HG03457 (cell line): ENCODE results near the gene CNTNAP4.

ENCODE experiments used
- ATAC-seq: cut with Tn5 transposase; IDR thresholded peaks from one replicate; pipeline ENCODE4 v1.9.1; 2021; ENCODE audit warnings: moderate number of reproducible peaks; ENCODE audit not compliant: unreplicated experiment

CNTNAP4 gene

DNA sequence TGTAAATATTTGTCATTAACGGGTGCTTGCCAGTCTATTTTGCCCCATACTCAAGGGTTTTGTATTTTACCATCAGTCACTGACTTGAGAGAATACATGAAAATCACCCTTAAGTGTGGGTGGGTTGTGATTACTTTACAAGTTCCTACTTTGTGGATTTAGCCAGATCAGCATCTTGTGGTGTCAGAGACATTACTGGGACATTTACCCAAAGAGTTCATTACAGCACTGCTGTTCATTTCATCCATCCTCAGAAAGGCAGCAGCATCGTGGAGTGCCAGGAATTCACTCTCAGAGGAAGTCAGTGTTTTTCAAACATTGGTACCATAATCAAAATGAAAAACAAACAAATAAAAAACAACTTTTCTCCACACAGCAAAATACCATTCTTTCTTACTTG is 110.8 kb downstream of the CNTNAP4 start:
- no peak for ATAC-seq

DNA sequence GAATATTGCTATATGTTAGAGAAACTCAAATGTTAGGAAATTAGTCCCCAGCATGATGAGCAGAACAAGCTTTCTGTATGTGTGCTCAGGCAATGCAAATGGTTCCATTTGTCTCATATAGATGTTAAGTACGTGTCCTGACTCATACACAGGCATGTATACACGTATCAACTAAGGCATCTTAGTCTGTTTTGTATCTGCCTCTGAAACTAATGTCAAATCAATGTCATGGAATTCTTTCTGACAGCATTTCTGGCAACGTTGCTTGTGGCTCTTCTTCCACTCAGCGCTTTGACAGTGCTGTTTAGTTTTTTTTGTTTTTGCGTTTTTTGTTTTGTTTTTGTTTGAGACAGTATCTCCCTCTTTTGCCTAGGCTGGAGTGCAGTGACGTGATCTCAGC is 111.9 kb downstream of the CNTNAP4 start:
- ATAC-seq: no peak

DNA sequence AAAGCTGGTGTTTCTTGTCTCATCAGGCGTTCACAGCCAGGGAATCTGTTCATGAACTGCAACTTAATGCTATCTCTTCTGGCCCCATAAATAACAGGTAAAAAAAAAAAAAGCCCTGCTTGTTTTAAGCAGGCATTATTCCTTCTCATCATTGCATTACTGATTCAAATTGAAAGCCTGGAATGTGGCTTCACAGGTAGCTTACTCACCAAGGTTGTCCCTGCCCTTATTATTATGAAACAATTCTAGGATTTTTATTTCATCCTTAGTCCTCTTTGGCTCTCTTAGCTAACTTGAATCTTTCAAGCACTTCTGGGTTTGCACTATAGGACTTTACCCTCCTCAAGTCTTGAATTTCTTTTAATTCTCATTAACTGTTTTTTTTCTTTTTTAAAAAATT is 113.3 kb downstream of the CNTNAP4 start:
- no peak for ATAC-seq

DNA sequence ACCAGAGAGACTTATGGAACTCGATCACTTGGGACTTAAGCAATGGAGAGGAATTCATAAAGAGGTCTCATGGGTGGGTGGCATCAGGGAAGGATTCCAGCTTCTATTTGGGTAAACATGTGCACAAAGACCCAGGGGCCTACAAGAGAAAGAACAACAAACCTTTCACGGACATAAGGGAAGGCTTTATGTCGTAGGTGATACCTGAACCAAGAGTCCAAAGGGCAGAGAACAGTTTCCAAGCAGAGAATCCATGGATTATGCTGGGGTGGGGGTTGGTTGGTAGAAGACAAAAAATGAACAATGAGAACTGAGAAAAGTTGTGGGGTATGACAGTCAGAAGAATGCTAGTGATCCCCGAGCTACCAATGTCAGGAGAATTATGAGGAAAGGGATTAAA is 119.8 kb downstream of the CNTNAP4 start:
- no peak for ATAC-seq

DNA sequence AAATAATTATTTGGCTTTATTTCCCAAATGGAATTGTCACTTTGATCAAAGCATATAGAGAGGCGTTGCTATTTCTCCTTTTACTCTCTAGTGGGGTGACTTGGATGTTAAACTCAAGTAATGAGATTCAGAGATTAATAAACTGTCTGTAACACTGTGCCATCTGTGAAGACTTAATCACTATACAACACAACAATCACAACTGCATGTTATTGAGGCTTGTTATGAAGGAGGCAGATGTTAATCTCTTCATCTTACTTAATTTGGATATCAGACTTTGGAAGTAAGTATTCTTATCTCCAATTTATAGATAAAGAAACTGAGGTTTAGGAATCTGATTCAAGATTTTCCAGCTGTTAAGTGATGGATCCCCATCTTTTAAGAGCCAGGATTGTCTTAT is 132.5 kb downstream of the CNTNAP4 start:
- no peak for ATAC-seq

DNA sequence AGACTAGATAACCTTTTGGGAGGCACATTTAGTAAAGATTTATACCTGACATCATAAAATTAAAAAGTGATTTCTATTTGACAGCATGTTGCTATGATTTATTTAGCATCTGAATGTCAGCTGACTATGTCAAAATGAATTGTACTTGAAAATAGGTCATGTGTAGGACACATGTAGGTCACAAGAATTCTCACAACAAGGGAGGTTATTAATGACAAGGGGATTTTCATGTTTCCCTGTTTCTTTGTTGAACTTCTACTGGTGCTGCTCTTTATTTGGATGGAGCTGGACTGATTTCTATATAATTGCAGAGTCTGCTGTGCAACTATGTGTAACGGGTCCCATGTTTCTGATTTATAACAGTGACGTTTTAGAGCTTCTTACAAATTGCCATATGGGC is 144.4 kb downstream of the CNTNAP4 start:
- no peak for ATAC-seq

DNA sequence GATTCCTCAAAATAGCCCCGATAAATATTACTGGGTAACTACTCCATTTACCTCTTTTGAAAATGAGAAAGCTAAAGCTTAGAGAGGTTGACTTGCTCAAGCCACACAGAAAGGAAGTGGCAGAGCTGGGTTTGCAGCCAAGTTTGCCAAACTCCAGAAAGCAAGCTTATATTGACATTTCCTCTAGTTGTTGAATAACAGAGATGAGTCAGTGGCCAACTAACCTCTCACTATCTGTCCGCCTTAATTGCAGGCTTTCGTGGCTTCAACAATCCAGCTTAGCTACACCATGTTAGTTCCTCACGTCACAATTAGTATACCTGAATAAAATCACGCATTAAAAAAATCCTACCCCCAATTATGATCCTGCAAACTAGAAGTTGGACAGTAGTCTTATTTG is 151.7 kb downstream of the CNTNAP4 start:
- no peak for ATAC-seq

DNA sequence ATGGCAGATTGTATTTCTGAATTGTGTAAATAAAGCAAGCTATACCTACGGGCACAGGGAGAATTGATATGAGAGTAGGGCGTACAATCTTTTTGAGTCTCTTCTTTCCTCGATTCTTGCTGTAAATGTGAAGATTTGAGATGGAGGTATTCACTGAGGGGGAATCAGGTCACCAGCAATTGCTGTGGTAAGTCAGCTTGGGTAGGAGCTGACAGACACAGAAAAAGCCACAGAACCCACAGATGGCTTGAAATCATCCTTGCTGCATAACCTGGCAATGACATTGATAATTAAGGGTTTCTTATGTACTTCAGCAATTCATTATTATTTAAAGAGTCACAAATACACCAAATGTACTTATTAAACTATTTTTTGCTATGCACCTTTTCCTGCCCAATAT is 164.2 kb downstream of the CNTNAP4 start:
- ATAC-seq: no peak

DNA sequence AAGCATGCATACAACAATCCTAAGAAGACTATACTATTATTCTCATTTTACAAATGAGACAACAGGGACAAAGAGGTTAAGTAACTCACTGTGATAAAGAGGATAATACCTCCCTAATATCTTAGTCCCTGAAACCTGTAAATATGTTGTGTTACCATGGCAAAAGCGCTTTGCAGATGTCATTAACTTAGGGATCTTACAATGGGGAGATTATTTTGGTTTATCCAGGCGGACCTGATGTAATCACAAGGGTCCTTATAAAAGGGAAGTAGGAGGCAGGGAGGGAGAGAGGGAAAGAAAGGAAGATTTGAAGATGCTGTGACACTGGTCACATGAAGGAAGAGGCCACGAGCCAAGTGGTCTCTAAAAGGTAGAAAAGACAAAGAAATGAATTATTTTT is 164.7 kb downstream of the CNTNAP4 start:
- no peak for ATAC-seq

DNA sequence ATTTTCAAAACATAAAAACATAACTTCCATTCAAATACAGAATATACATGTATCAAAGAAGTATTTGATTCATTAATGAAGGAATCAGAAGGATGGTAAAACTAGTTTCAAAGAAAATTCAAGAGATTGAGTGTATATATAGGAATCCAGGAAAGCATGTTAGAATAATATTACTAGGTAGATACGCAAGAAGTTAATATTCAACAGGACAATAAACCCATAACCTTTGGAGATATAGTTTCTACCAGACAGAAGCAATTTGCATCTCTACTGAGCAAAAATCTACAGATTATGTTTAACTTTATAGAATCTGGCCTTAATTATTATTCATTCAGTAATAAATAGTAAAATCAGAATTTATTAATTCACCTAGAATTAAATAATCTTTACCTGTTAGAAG is 166.8 kb downstream of the CNTNAP4 start:
- ATAC-seq: no peak

DNA sequence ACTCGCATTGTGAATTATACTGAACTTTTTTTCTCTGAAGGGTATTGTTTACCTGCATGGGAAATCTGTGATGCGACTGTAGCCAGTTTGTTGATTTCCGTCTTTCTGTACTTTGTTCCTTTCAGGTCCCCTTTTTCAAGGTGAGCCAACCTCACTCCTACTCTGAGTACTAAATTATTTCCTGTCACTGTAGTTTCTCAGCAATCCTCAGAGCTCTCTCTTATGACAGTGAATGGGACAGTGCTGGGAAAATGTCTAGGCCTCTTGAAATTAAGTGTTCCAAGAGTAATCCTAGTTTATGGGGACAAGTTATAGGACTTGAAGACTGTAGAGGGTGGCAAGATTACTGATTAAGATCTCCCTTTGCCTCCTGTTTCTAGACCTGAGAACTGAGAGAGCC is 167.6 kb downstream of the CNTNAP4 start:
- ATAC-seq: no peak

DNA sequence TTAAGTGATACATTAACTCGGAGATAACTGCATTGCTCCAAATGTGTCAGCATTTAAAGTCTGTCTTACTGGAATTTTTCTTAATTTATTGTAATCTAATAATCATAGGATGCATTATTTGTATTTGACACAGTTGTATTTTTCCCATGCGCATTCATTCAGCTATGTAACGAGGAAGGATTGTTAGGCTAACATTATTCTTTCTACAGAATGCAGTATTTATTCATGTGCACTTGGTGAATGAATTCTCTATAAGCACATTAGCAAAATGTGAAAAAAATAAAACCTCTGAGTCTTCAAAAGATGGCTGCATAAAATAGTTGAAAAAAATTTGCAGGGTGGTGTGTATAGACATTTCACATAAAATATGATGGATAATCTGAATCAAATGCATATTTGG is 168.6 kb downstream of the CNTNAP4 start:
- ATAC-seq: no peak

DNA sequence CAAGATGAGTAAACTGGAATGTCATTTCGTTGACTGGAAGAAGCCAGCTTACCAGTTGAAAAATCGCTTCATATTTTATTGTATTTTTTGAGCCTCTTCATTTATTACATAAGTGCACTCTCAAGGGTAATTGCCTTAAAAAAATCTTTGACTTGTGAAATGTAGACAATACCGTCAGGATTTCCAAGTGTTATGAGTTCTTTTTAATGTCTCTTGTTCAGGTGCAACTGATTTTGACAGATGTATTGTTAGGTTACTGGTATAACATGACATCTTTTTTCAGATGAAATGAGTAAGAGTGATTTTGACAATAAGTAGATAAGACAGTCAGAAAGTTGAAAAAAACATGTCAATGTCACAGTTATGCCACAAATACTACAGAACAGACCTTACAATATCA is 169.1 kb downstream of the CNTNAP4 start:
- ATAC-seq: no peak

DNA sequence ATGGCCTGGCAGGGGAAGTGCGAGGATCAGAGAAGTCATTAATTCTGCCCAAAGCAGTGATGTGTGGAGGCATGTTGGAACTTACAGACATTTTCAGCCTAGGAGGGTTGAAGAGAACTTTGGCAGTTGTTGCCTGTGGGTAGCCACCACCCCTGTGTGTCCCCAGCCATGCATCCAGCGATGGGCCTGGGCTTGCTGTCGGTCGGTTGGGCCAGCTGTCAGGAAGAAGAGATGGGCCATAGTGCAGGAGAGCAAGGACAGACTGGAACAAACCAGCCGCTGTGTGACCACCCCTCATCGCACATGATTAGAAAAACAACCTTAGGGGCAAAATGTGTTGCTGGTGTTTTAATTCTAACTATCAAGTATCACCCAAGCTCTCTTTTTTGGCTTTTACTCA is 173.7 kb downstream of the CNTNAP4 start:
- no peak for ATAC-seq

DNA sequence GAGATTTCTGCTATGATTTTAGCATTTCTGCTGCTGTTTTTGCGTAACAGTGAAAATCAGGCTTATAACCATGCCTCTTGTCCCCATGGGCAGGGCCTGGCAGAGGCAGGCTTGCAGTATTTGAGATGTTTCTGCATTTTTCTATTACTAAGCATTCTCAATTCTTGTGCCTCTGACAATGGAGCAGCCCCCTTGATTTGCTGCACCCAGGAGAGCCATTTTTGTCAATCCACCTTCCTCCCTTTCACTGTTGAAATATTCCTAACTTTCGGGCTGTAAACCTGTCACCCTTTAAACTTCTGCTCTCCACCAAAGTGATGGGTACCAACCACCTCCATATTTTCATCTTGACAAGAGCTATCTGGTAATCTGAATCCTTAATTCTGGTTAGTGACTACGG is 178.1 kb downstream of the CNTNAP4 start:
- no peak for ATAC-seq

DNA sequence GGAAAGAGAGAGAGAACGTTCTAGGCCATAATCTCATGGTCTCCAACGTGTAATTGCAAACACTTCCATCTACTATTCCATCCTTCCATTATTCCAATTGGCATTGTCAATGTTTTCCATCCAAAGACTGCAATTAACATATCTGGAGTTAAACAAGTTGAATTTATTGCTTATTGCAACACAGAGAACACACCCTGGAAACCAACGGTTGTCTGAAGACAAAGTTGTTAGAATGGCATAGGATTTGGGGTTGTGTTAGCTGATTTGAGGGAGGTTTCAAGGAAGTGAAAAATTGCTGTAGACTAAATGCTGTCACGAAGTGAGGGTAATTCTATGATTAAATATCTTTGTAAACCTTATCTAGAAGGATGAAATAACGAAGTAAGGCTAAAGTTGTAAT is 178.8 kb downstream of the CNTNAP4 start:
- no peak for ATAC-seq

DNA sequence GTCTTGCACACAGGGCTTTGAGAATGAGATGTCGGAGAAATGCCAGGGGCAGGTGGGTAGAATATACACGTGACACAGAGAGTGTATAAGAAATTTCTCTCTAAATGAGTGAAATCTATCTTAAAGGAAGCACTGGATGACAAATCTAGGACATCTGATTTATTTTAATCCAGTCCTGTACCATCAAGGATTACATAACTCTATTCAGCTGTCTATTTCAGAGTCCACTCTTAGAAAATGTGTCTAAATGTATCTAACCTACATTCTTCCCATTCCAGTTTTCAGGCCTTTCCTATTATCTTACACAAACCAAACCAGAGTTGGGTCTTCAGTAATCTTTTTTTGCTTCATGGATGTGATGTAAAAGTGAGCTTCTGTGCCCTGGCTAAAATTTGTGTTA is 181.9 kb downstream of the CNTNAP4 start:
- ATAC-seq: no peak

DNA sequence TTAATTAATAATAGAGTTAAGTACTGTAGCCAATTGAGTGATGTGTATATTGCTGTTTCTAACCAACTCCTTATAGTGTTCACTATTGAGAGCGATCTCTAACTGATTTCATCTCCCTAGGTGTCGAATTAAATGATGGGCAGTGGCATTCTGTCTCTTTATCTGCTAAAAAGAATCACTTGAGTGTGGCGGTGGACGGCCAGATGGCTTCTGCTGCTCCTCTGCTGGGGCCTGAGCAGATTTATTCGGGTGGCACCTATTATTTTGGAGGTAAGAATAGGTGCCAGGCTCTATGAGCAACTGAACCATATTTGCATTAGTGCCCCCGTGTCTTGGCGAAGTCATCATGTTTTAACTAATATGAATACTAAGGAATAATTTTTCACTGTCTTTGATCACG is 184.6 kb downstream of the CNTNAP4 start:
- no peak for ATAC-seq

DNA sequence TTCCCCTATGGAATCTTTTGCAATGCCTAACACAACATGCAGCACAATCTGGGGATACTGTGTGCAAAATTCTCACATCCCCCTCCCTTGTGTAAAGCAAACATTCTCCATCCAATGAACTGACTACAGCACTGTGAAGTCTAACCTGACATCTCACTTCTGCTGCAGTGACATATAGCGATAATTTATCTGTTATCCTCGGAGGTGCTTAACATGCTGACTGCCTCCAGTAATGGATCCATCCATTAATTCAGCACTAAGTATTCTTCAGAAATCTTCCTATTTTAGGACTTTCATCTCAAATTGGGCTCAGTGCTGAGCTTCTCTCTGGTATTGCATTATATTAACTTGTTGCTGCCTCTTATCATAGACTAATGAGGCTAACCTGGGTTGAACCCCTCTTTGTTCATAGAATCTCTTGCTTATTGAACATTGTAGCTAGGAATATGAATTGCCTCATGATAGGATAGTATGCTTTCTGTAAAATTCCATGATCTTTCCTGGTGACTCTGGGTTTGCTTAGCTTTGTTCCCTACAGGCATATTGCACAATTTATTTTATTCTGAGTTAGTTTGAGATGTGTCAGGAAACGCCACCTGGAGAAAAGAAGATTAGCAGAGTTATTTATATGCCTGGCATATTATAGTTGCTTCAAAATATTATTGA is 187.9 kb downstream of the CNTNAP4 start:
- ATAC-seq: no peak

DNA sequence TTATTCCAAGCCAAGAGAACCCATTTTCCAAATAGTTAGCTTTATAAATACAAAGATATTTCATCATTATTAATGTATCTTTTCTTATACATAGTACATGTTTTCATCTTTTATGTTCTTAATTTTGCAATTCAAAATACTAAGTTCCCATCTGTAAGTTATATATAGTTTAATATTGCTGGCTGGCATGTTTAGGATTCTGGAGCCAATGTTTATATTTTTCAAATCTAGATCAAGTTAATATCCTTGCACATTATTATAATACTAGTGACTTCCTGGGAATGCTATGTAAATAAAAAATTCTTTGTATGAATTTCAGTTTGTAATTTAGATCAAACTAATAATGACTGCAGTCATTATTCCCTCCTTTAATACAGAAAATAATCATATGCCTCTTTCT is 189.7 kb downstream of the CNTNAP4 start:
- ATAC-seq: no peak

DNA sequence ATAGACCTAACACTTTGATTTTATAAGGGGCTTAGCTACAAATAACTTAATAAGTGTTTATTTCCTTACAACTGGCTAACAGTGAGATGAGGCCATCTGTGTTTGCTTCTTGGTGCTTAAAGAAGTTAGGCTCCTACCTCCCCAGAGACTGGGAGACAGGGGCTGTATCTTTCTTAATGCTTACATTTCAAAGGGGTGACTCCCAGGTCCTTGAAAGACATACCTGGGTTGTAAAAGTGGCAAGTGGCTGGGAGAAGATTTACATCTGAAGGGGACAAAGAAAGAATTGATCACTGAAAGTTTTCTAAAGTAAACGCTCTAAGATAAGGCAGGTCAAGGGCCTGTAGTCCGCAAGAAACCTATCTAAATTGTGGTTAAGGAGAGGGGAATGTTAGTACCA is 196.8 kb downstream of the CNTNAP4 start:
- ATAC-seq: no peak

DNA sequence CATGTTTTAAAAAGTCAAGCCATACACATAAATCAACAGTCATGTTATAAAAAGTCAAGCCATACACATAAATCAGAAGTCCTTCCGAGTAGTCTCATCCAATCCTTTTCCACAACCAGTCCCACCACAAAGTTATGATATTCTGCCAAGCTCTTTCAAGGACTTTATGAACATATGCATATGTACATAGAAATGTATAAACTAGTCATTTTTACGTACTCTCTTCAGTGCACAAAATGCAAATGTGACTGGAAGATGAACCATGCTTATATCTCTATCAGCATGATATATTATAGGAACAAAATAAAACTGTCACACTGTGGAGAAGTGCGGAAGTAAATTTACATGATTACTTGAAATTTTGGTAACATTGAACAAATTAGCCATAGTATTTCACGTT is 200.9 kb downstream of the CNTNAP4 start:
- ATAC-seq: no peak

DNA sequence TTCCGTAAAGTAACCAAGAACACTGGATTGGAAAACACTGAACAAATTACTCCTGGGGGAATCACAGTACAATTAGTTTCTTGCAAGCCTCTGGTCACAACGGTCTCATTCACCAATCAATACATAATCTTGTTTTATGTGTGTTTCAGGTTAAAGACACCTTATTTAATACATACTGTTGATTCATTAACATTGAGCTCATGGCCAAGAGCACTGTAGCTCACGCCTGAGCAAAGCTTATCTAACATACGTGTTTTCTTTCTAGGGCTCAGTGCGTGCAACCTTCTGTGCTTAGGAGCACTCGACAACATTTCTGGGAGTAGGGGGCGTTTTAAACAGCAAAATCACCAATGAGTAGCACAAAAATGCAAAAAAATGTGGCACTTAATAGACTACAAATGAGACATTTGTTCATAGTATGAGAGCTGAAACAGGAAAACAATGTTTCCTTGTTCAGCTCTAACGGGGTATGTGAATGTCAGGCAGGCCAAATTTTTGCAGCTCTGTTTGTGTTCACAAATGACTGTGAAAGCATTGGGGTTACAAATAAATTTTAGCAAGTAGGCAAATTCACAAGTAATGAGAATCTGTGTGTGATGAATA is 206.2 kb downstream of the CNTNAP4 start:
- ATAC-seq: no peak
